22Rv1 (cell line): Measurements from ENCODE around the gene ATRX.

ENCODE experiments used
- ZFX ChIP-seq: fragments of 450-650 bp; IDR thresholded peaks from 2 replicates; pipeline ENCODE4 v1.6.1; 2017; ENCODE audit warnings: antibody characterized with exemption, borderline replicate concordance
- TF ChIP-seq, protein P1 (sequence below): fragments of 450-650 bp; IDR thresholded peaks from 2 replicates; pipeline ENCODE4 v1.5.1; 2017; ENCODE audit warnings: mild to moderate bottlenecking

DNA sequence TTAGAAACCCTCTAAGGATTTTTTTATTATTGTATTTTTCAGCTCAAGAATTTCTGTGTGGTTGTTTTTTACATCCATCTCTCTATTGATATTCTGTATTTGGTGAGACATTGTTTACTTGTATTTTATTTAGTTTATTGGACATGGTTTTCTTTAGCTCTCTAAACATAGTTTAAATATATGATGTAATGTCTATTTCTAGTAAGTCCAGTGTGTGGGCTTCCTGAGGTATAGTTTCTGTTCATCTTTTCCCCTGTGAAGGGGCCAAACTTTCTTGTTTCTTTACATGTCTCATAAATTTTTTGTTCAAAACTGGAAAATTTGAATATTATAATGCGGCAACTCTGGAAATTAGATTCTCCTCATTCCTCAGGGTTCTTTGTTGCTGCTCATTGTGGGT is 28.2 kb upstream of the ATRX start:
- TF ChIP-seq, protein P1, sequence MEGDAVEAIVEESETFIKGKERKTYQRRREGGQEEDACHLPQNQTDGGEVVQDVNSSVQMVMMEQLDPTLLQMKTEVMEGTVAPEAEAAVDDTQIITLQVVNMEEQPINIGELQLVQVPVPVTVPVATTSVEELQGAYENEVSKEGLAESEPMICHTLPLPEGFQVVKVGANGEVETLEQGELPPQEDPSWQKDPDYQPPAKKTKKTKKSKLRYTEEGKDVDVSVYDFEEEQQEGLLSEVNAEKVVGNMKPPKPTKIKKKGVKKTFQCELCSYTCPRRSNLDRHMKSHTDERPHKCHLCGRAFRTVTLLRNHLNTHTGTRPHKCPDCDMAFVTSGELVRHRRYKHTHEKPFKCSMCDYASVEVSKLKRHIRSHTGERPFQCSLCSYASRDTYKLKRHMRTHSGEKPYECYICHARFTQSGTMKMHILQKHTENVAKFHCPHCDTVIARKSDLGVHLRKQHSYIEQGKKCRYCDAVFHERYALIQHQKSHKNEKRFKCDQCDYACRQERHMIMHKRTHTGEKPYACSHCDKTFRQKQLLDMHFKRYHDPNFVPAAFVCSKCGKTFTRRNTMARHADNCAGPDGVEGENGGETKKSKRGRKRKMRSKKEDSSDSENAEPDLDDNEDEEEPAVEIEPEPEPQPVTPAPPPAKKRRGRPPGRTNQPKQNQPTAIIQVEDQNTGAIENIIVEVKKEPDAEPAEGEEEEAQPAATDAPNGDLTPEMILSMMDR, result no peak
- TF ChIP-seq ZFX, result no peak
